Naive thymus-derived CD4-positive, alpha-beta T cell (primary cell): ENCODE results near the gene RCAN1. TPM values are rescaled to one million over a fixed set of nuclear protein-coding genes. Genes with fewer than 3 reads are reported as not detected.

Experiments
- ATAC-seq: fragments of 150-1000 bp; cut with Tn5 transposase; 2 replicates; pipeline ENCODE4 v1.10.0; 2021; ENCODE audit warnings: mild to moderate bottlenecking, moderate library complexity
- CTCF ChIA-PET: fragments of 350-600 bp; sonication (Branson Sonifier 250); formaldehyde crosslinking; loops from one replicate; lab custom pipeline; 2021; ENCODE audit warnings: antibody characterized with exemption; lab: Charles Lee
- POLR2A ChIA-PET: fragments of 350-600 bp; sonication (Branson Sonifier 250); formaldehyde crosslinking; loops from one replicate; lab custom pipeline; 2021; ENCODE audit warnings: antibody characterized with exemption, inconsistent platforms; lab: Charles Lee
- DNase-seq, 9 donors: peaks; one replicate each; pipeline versions ENCODE4 v3.0.0 to v3.0.0-alpha.2; 2020 to 2022; ENCODE audit warnings: mixed read lengths in 1 of 9
- H3K27ac ChIP-seq: one replicate; pipeline ENCODE4 v1.7.0; 2013; ENCODE audit warnings: mild to moderate bottlenecking, low read depth, low read length, moderate library complexity
- H3K27me3 ChIP-seq, 2 donors: one replicate each; pipeline ENCODE4 v1.7.0; 2013; ENCODE audit warnings: low read length in 2 of 2, mild to moderate bottlenecking in 2 of 2, moderate library complexity in 2 of 2; ENCODE audit not compliant: control insufficient read depth in 2 of 2, insufficient read depth in 2 of 2
- H3K36me3 ChIP-seq, 3 experiments: 1 replicate in 2 of 3; 2 replicates in 1 of 3; pipeline ENCODE4 v1.7.0; 2013; ENCODE audit warnings: low read length in 3 of 3, mild to moderate bottlenecking in 3 of 3, moderate library complexity in 1 of 3; ENCODE audit not compliant: insufficient read depth in 3 of 3, control insufficient read depth in 2 of 3
- H3K4me1 ChIP-seq, 2 donors: one replicate each; pipeline ENCODE4 v1.7.0; 2013; ENCODE audit warnings: low read length in 2 of 2, mild to moderate bottlenecking in 2 of 2, moderate library complexity in 1 of 2; ENCODE audit not compliant: control insufficient read depth in 2 of 2, insufficient read depth in 2 of 2
- H3K4me3 ChIP-seq: 2 replicates; pipeline ENCODE4 v1.7.0; 2013; ENCODE audit warnings: mild to moderate bottlenecking, low read length
- H3K9me3 ChIP-seq, 3 experiments: 1 replicate in 2 of 3; 2 replicates in 1 of 3; pipeline ENCODE4 v1.7.0; 2013; ENCODE audit warnings: low read length in 3 of 3; ENCODE audit not compliant: control insufficient read depth in 2 of 3
- H3K27ac Mint-ChIP-seq, 9 donors: one replicate each; pipeline ENCODE4 v1.8.0; 2020 to 2022; ENCODE audit warnings: mixed read lengths in 9 of 9, mild to moderate bottlenecking in 8 of 9, moderate library complexity in 5 of 9, inconsistent platforms in 2 of 9
- H3K27me3 Mint-ChIP-seq, 5 donors: one replicate each; pipeline ENCODE4 v1.8.0; 2021 to 2022; ENCODE audit warnings: mixed read lengths in 5 of 5, mild to moderate bottlenecking in 1 of 5
- H3K36me3 Mint-ChIP-seq, 5 donors: one replicate each; pipeline ENCODE4 v1.8.0; 2020 to 2022; ENCODE audit warnings: mixed read lengths in 5 of 5, mild to moderate bottlenecking in 3 of 5, inconsistent platforms in 1 of 5
- H3K4me1 Mint-ChIP-seq, 7 donors: one replicate each; pipeline ENCODE4 v1.8.0; 2020 to 2022; ENCODE audit warnings: mixed read lengths in 7 of 7, mild to moderate bottlenecking in 3 of 7, inconsistent platforms in 1 of 7
- H3K4me3 Mint-ChIP-seq, 10 donors: one replicate each; pipeline ENCODE4 v1.8.0; 2020 to 2022; ENCODE audit warnings: mild to moderate bottlenecking in 10 of 10, mixed read lengths in 10 of 10, moderate library complexity in 6 of 10, inconsistent platforms in 2 of 10
- H3K9me3 Mint-ChIP-seq, 11 donors: one replicate each; pipeline ENCODE4 v1.8.0; 2020 to 2022; ENCODE audit warnings: mixed read lengths in 11 of 11, mild to moderate bottlenecking in 4 of 11, inconsistent platforms in 1 of 11, moderate library complexity in 1 of 11
- intact Hi-C, 2 donors: fragments of 100-400 bp; cut with micrococcal nuclease; formaldehyde crosslinking; loops; one replicate each; pipeline ENCODE4 v1.15.1; 2023
- polyA plus RNA-seq, 2 donors: library from polyadenylated mRNA; unstranded; fragments of 300-500 nt; fragmentation: Illumina TruSeq; gene quantifications; one replicate each; pipeline ENCODE4 v1.2.3, GENCODE V29; 2021
- total RNA-seq, 6 experiments: library from RNA in 5 of 6; stranded (reverse) in 5 of 6; gene quantifications; 1 replicate in 5 of 6; 2 replicates in 1 of 6; pipeline ENCODE4 v1.2.3 and lab custom pipeline; 2021 to 2026

The RCAN1 gene
- total and polyA plus RNA-seq, 7 experiments from 2014 or later: 3.0 to 15.3 (median 5.0) TPM

GRCh38 chr21:34625030-34625593, 10.2 kb upstream of the RCAN1 start:
- Mint-ChIP-seq H3K27ac (no peak overlapping the region), H3K9me3 (peaks cover 0 to 3% (median 0%) of the 10 kb centered on the region in 11 donors), H3K4me3 (no peak overlapping the region), H3K27me3 (peaks cover 16 to 31% (median 28%) of the 10 kb centered on the region in 5 donors), H3K36me3 (peaks cover 0 to 5% (median 0%) of the 10 kb centered on the region in 5 donors), H3K4me1 (peaks cover 0 to 4% (median 0%) of the 10 kb centered on the region in 7 donors)
- Histone ChIP-seq H3K4me1 (no peaks in the 10 kb centered on the region), H3K9me3 (no peaks in the 10 kb centered on the region), H3K27ac (no peak overlapping the region), H3K4me3 (no peak overlapping the region), H3K27me3 (peaks cover 0 to 3% of the 10 kb centered on the region in 2 donors), H3K36me3 (no peaks in the 10 kb centered on the region)
- ChIA-PET POLR2A (no interaction called here), CTCF (no interaction called here)
- ATAC-seq: no peak
- intact Hi-C loops: no loop called here
- no peak for DNase-seq

- Mint-ChIP-seq H3K4me1 (peaks cover 0 to 4% (median 0%) of the 10 kb centered on the region in 7 donors), H3K36me3 (peaks cover 0 to 5% (median 0%) of the 10 kb centered on the region in 5 donors), H3K27me3 (peaks cover 16 to 32% (median 28%) of the 10 kb centered on the region in 5 donors), H3K4me3 (no peak overlapping the region), H3K27ac (no peak overlapping the region), H3K9me3 (peaks cover 0 to 3% (median 0%) of the 10 kb centered on the region in 11 donors)
- H3K27ac ChIP-seq: no peak overlapping the region
- intact Hi-C loops: no loop called here
- H3K27me3 ChIP-seq: peaks cover 0 to 3% of the 10 kb centered on the region in 2 donors
- no peak for DNase-seq
- no peak for ATAC-seq
- no peaks in the 10 kb centered on the region for H3K4me1 ChIP-seq
- H3K36me3 ChIP-seq: no peaks in the 10 kb centered on the region
- no peak overlapping the region for H3K4me3 ChIP-seq
- CTCF ChIA-PET: interaction anchor here (1.3 kb wide), 1 partner anchor 261 kb away, joined by 3 read pairs; no protein-coding TSS in a partner anchor
- no peaks in the 10 kb centered on the region for H3K9me3 ChIP-seq
- POLR2A ChIA-PET: no interaction called here
Observed at GRCh38 chr21:34623516-34623915, 8.6 kb upstream of the RCAN1 start.

GRCh38 chr21:34621434-34622350, 6.8 kb upstream of the RCAN1 start:
- Histone ChIP-seq H3K27ac (no peak overlapping the region), H3K9me3 (no peaks in the 10 kb centered on the region), H3K36me3 (no peaks in the 10 kb centered on the region), H3K4me1 (no peaks in the 10 kb centered on the region), H3K27me3 (peaks cover 0 to 3% of the 10 kb centered on the region in 2 donors), H3K4me3 (no peak overlapping the region)
- Mint-ChIP-seq H3K36me3 (peaks cover 0 to 5% (median 0%) of the 10 kb centered on the region in 5 donors), H3K4me3 (no peak overlapping the region), H3K27ac (no peak overlapping the region), H3K27me3 (peaks cover 16 to 34% (median 28%) of the 10 kb centered on the region in 5 donors), H3K4me1 (peaks cover 0 to 4% (median 0%) of the 10 kb centered on the region in 7 donors), H3K9me3 (peaks cover 0 to 3% (median 0%) of the 10 kb centered on the region in 11 donors)
- ChIA-PET POLR2A (no interaction called here), CTCF (interaction anchor here (0.6 kb wide), 2 partner anchors 11 to 257 kb away, joined by 3 to 4 read pairs; no protein-coding TSS in a partner anchor)
- ATAC-seq (no peak), DNase-seq (no peak)
- intact Hi-C loops: no loop called here

- Mint-ChIP-seq H3K27me3 (peaks cover 11 to 29% (median 21%) of the 10 kb centered on the region in 5 donors), H3K4me1 (peaks cover 5 to 9% (median 6%) of the 10 kb centered on the region in 7 donors), H3K9me3 (peaks cover 0 to 3% (median 0%) of the 10 kb centered on the region in 11 donors), H3K4me3 (no peak overlapping the region), H3K36me3 (peaks cover 0 to 5% (median 0%) of the 10 kb centered on the region in 5 donors), H3K27ac (no peak overlapping the region)
- ATAC-seq (no peak), DNase-seq (peak in 1 of 9 donors; percentile 3)
- H3K36me3 ChIP-seq: no peaks in the 10 kb centered on the region
- no peak overlapping the region for H3K27ac ChIP-seq
- H3K27me3 ChIP-seq: peaks cover 0 to 3% of the 10 kb centered on the region in 2 donors
- POLR2A ChIA-PET: no interaction called here
- CTCF ChIA-PET: no interaction called here
- H3K4me3 ChIP-seq: no peak overlapping the region
- H3K4me1 ChIP-seq: peaks cover 0 to 5% of the 10 kb centered on the region in 2 donors
- intact Hi-C loops: loop anchor here in 1 of 2 donors (5.0 to 10.0 kb wide), 4 partner anchors 427 to 2005 kb away; partner anchors contain the start of genes CFAP298, CHAF1B, PAXBP1 and RUNX1
- no peaks in the 10 kb centered on the region for H3K9me3 ChIP-seq
Observed at GRCh38 chr21:34619841-34620665, 5.1 kb upstream of the RCAN1 start.

- Histone ChIP-seq H3K9me3 (no peaks in the 10 kb centered on the region), H3K27me3 (no peaks in the 10 kb centered on the region), H3K36me3 (no peaks in the 10 kb centered on the region), H3K27ac (no peak overlapping the region), H3K4me3 (no peak overlapping the region), H3K4me1 (peaks cover 0 to 7% of the 10 kb centered on the region in 2 donors)
- peaks cover 0 to 5% (median 0%) of the 10 kb centered on the region in 5 donors for H3K36me3 Mint-ChIP-seq
- ChIA-PET CTCF (interaction anchor here (1.4 kb wide), 1 partner anchor 14 kb away, joined by 3 read pairs; no protein-coding TSS in a partner anchor), POLR2A (no interaction called here)
- peaks cover 0 to 3% (median 0%) of the 10 kb centered on the region in 11 donors for H3K9me3 Mint-ChIP-seq
- DNase-seq: no peak
- H3K4me3 Mint-ChIP-seq: no peak overlapping the region
- H3K4me1 Mint-ChIP-seq: peaks cover 7 to 12% (median 9%) of the 10 kb centered on the region in 7 donors
- no peak overlapping the region for H3K27ac Mint-ChIP-seq
- intact Hi-C loops: loop anchor here in 1 of 2 donors (5.0 to 10.0 kb wide), 4 partner anchors 428 to 2004 kb away; partner anchors contain the start of genes CFAP298, CHAF1B, PAXBP1 and RUNX1
- no peak for ATAC-seq
- peaks cover 10 to 31% (median 20%) of the 10 kb centered on the region in 5 donors for H3K27me3 Mint-ChIP-seq
Observed at GRCh38 chr21:34618941-34619340, 4.0 kb upstream of the RCAN1 start.
